ENCODE measurements around the gene DPEP2. TPM values are rescaled to one million over a fixed set of nuclear protein-coding genes. Genes with fewer than 3 reads are reported as not detected.

The DPEP2 gene
- total RNA-seq, 2 experiments from 2014 or later, result 17.5 to 18.1 TPM

GRCh38 chr16:67946128-67946569, 53.1 kb downstream of the DPEP2 start:
- H3K27ac Mint-ChIP-seq, result no peak overlapping the region
- H3K4me3 Mint-ChIP-seq, result no peak overlapping the region
- CTCF ChIA-PET, result interaction anchor here (1.4 kb wide), 1 partner anchor 9 kb away, joined by 4 read pairs; the partner anchor contains the start of gene PSMB10

GRCh38 chr16:67945392-67945933, 53.8 kb downstream of the DPEP2 start:
- H3K4me1 Mint-ChIP-seq, result peaks cover 13% of the 10 kb centered on the region
- CTCF ChIA-PET, result no interaction called here

More at GRCh38 chr16:67946128-67946569, 53.1 kb downstream of the DPEP2 start:
- Mint-ChIP-seq H3K27me3 (no peaks in the 10 kb centered on the region), H3K9me3 (no peaks in the 10 kb centered on the region), H3K4me1 (peaks cover 10% of the 10 kb centered on the region), H3K36me3 (ENCODE audit: low read depth) (peaks cover 23% of the 10 kb centered on the region)
- POLR2A ChIA-PET, result interaction anchor here (1.3 to 1.5 kb wide), 3 partner anchors 10 kb away, joined by 3 to 8 read pairs (median 7); partner anchors contain the start of gene PSMB10
- DNase-seq, result no peak

GRCh38 chr16:67944690-67945391, 54.4 kb downstream of the DPEP2 start:
- no peak for DNase-seq
- no peak overlapping the region for H3K27ac Mint-ChIP-seq
- ChIA-PET CTCF (no interaction called here), POLR2A (interaction anchor here (1.3 kb wide), 1 partner anchor 9 kb away, joined by 8 read pairs; no protein-coding TSS in a partner anchor)
- H3K27me3 Mint-ChIP-seq, result no peaks in the 10 kb centered on the region
- H3K9me3 Mint-ChIP-seq, result no peaks in the 10 kb centered on the region
- peaks cover 19% of the 10 kb centered on the region for H3K4me1 Mint-ChIP-seq
- no peak overlapping the region for H3K4me3 Mint-ChIP-seq
- H3K36me3 Mint-ChIP-seq (ENCODE audit: low read depth), result peaks cover 26% of the 10 kb centered on the region

More at GRCh38 chr16:67945392-67945933, 53.8 kb downstream of the DPEP2 start:
- H3K27ac Mint-ChIP-seq, result no peak overlapping the region
- DNase-seq, result no peak
- H3K27me3 Mint-ChIP-seq, result no peaks in the 10 kb centered on the region
- H3K36me3 Mint-ChIP-seq (ENCODE audit: low read depth), result peaks cover 23% of the 10 kb centered on the region
- no peak overlapping the region for H3K4me3 Mint-ChIP-seq
- POLR2A ChIA-PET, result interaction anchor here (1.3 kb wide), 1 partner anchor 10 kb away, joined by 8 read pairs; no protein-coding TSS in a partner anchor
- H3K9me3 Mint-ChIP-seq, result no peaks in the 10 kb centered on the region

GRCh38 chr16:67943619-67944504, 55.4 kb downstream of the DPEP2 start, which contains the start of gene LCAT:
Gene LCAT (minus strand): TSS chr16:67944120. CDS start chr16:67944101, 19 bp downstream.
- no peak for DNase-seq
- Mint-ChIP-seq H3K36me3 (ENCODE audit: low read depth) (peaks cover 30% of the 10 kb centered on the region), H3K27ac (no peak within 1 kb of the TSS), H3K9me3 (no peaks in the 10 kb centered on the region), H3K4me1 (peaks cover 27% of the 10 kb centered on the region), H3K4me3 (no peak within 1 kb of the TSS), H3K27me3 (no peaks in the 10 kb centered on the region)
- ChIA-PET POLR2A (no interaction called here), CTCF (interaction anchor here (0.9 to 2.5 kb wide), 3 partner anchors 21 to 60 kb away, joined by 4 to 11 read pairs (median 4); no protein-coding TSS in a partner anchor)

GRCh38 chr16:67943256-67943618, 56.0 kb downstream of the DPEP2 start:
- no peak for DNase-seq
- CTCF ChIA-PET, result interaction anchor here (0.9 to 2.5 kb wide), 3 partner anchors 22 to 59 kb away, joined by 4 to 11 read pairs (median 4); no protein-coding TSS in a partner anchor
- POLR2A ChIA-PET, result interaction anchor here (1.0 kb wide), 1 partner anchor 80 kb away, joined by 3 read pairs; the partner anchor contains the start of genes DDX28 and DUS2
- H3K27me3 Mint-ChIP-seq, result no peaks in the 10 kb centered on the region
- H3K9me3 Mint-ChIP-seq, result no peaks in the 10 kb centered on the region
- H3K4me3 Mint-ChIP-seq, result no peak overlapping the region
- peaks cover 29% of the 10 kb centered on the region for H3K36me3 Mint-ChIP-seq (ENCODE audit: low read depth)
- H3K27ac Mint-ChIP-seq, result no peak overlapping the region
- peaks cover 27% of the 10 kb centered on the region for H3K4me1 Mint-ChIP-seq

- no peaks in the 10 kb centered on the region for H3K27me3 Mint-ChIP-seq
- DNase-seq, result no peak
- no peak overlapping the region for H3K27ac Mint-ChIP-seq
- peaks cover 25% of the 10 kb centered on the region for H3K36me3 Mint-ChIP-seq (ENCODE audit: low read depth)
- no peak overlapping the region for H3K4me3 Mint-ChIP-seq
- H3K4me1 Mint-ChIP-seq, result peaks cover 27% of the 10 kb centered on the region
- CTCF ChIA-PET, result interaction anchor here (0.7 to 2.5 kb wide), 14 partner anchors 8 to 127 kb away, joined by 3 to 11 read pairs (median 4); partner anchors contain the start of gene NRN1L
- no peaks in the 10 kb centered on the region for H3K9me3 Mint-ChIP-seq
- POLR2A ChIA-PET, result interaction anchor here (1.0 kb wide), 1 partner anchor 81 kb away, joined by 3 read pairs; the partner anchor contains the start of genes DDX28 and DUS2
Observed at GRCh38 chr16:67942510-67943255, 56.6 kb downstream of the DPEP2 start.

- H3K27me3 Mint-ChIP-seq, result no peaks in the 10 kb centered on the region
- POLR2A ChIA-PET, result interaction anchor here (1.0 kb wide), 1 partner anchor 81 kb away, joined by 3 read pairs; the partner anchor contains the start of genes DDX28 and DUS2
- H3K27ac Mint-ChIP-seq, result peak overlapping the region; percentile 66
Observed at GRCh38 chr16:67942200-67942509, 57.1 kb downstream of the DPEP2 start.

GRCh38 chr16:67941469-67942199, 57.6 kb downstream of the DPEP2 start:
- Mint-ChIP-seq H3K4me1 (peaks cover 35% of the 10 kb centered on the region), H3K4me3 (no peak overlapping the region), H3K9me3 (no peaks in the 10 kb centered on the region), H3K27me3 (no peaks in the 10 kb centered on the region), H3K27ac (peak overlapping the region; percentile 66), H3K36me3 (ENCODE audit: low read depth) (peaks cover 31% of the 10 kb centered on the region)
- no peak for DNase-seq
- ChIA-PET CTCF (interaction anchor here (0.7 to 2.7 kb wide), 18 partner anchors 9 to 144 kb away, joined by 3 to 11 read pairs (median 4); partner anchors contain the start of genes CTRL and NRN1L), POLR2A (interaction anchor here (0.6 to 1.3 kb wide), 4 partner anchors 12 to 99 kb away, joined by 3 read pairs; partner anchors contain the start of genes PSKH1 and SLC12A4)

More at GRCh38 chr16:67942200-67942509, 57.1 kb downstream of the DPEP2 start:
- peaks cover 31% of the 10 kb centered on the region for H3K4me1 Mint-ChIP-seq
- H3K9me3 Mint-ChIP-seq, result no peaks in the 10 kb centered on the region
- DNase-seq, result peak; percentile 46
- H3K36me3 Mint-ChIP-seq (ENCODE audit: low read depth), result peaks cover 27% of the 10 kb centered on the region
- CTCF ChIA-PET, result interaction anchor here (0.7 to 2.5 kb wide), 13 partner anchors 9 to 127 kb away, joined by 3 to 11 read pairs (median 5); partner anchors contain the start of gene NRN1L
- H3K4me3 Mint-ChIP-seq, result no peak overlapping the region

- ChIA-PET CTCF (interaction anchor here (0.7 to 2.7 kb wide), 12 partner anchors 8 to 404 kb away, joined by 3 to 10 read pairs (median 5); partner anchors contain the start of genes CTRL and NRN1L), POLR2A (interaction anchor here (1.1 to 1.8 kb wide), 6 partner anchors 10 to 124 kb away, joined by 3 to 4 read pairs (median 3); partner anchors contain the start of genes DDX28, DUS2 and SLC12A4)
- DNase-seq, result no peak
- peak overlapping the region; percentile 29 for H3K27ac Mint-ChIP-seq
- peaks cover 36% of the 10 kb centered on the region for H3K4me1 Mint-ChIP-seq
- H3K27me3 Mint-ChIP-seq, result no peaks in the 10 kb centered on the region
- H3K9me3 Mint-ChIP-seq, result no peaks in the 10 kb centered on the region
- H3K4me3 Mint-ChIP-seq, result no peak overlapping the region
- peaks cover 35% of the 10 kb centered on the region for H3K36me3 Mint-ChIP-seq (ENCODE audit: low read depth)
Observed at GRCh38 chr16:67940446-67941089, 58.7 kb downstream of the DPEP2 start.

- Mint-ChIP-seq H3K9me3 (no peaks in the 10 kb centered on the region), H3K4me3 (no peak overlapping the region), H3K36me3 (ENCODE audit: low read depth) (peaks cover 43% of the 10 kb centered on the region), H3K27ac (peak overlapping the region; percentile 29), H3K27me3 (no peaks in the 10 kb centered on the region), H3K4me1 (peaks cover 44% of the 10 kb centered on the region)
- CTCF ChIA-PET, result interaction anchor here (0.7 to 2.7 kb wide), 6 partner anchors 11 to 419 kb away, joined by 3 to 10 read pairs (median 5); no protein-coding TSS in a partner anchor
- POLR2A ChIA-PET, result interaction anchor here (1.1 to 1.8 kb wide), 5 partner anchors 9 to 125 kb away, joined by 3 to 4 read pairs (median 3); partner anchors contain the start of genes DDX28, DUS2 and SLC12A4
- DNase-seq, result no peak
Observed at GRCh38 chr16:67939507-67940445, 59.5 kb downstream of the DPEP2 start.

All from activated CD4-positive, alpha-beta memory T cell treated with anti-CD3 and anti-CD28 coated beads, Interleukin-2, amount 10 ng/mL, durations not matched to agents 7 days and 5 days (primary cell).